IMR-90 (cell line): Measurements from ENCODE around the gene SLC12A1. TPM values are rescaled to one million over a fixed set of nuclear protein-coding genes. Genes with fewer than 3 reads are reported as not detected.

Source experiments
- ATAC-seq: fragments of 200-7000 bp; cut with Tn5 transposase; 2 replicates; pipeline ENCODE4 v1.9.1; 2020; ENCODE audit warnings: low read depth, mild to moderate bottlenecking, moderate library complexity
- BruUV-seq: library from RNA; stranded (reverse); fragments of 400-500 nt; replicated peaks from 2 replicates; lab custom pipeline; 2021; lab: Mats Ljungman, UMichigan
- CTCF ChIA-PET: fragments of 300-600 bp; formaldehyde crosslinking; extraction: SDS; loops from one replicate; lab custom pipeline; 2021; ENCODE audit warnings: antibody characterized with exemption; lab: Yijun Ruan, JAX
- POLR2A ChIA-PET: fragments of 300-600 bp; sonication (Branson Sonifier 250); formaldehyde crosslinking; loops from one replicate; lab custom pipeline; 2022; ENCODE audit warnings: antibody characterized with exemption; ENCODE audit not compliant: unreplicated experiment; lab: Charles Lee
- DNase-seq: peaks from one replicate; pipeline ENCODE4 v3.0.0; 2013
- H2AFZ ChIP-seq: replicated peaks from 2 replicates; pipeline ENCODE3; 2013; ENCODE audit warnings: low read length, mild to moderate bottlenecking; ENCODE audit not compliant: poor library complexity
- H2AK5ac ChIP-seq: 2 replicates; pipeline ENCODE4 v1.6.1; 2013; ENCODE audit warnings: low read depth, low read length, inconsistent platforms
- H2AK9ac ChIP-seq: replicated peaks from 2 replicates; pipeline ENCODE3; 2013; ENCODE audit warnings: mild to moderate bottlenecking, low read depth, low read length, moderate library complexity; ENCODE audit not compliant: poor library complexity
- H2BK120ac ChIP-seq: 2 replicates; pipeline ENCODE4 v1.6.1; 2013; ENCODE audit warnings: low read depth, low read length, inconsistent platforms
- H2BK15ac ChIP-seq: 3 replicates; pipeline ENCODE4 v1.6.1; 2013; ENCODE audit warnings: low read depth, low read length, inconsistent platforms
- H2BK20ac ChIP-seq: 2 replicates; pipeline ENCODE4 v1.6.1; 2013; ENCODE audit warnings: low read depth, mild to moderate bottlenecking, inconsistent platforms, low read length, moderate library complexity
- H2BK5ac ChIP-seq: 2 replicates; pipeline ENCODE4 v1.6.1; 2013; ENCODE audit warnings: mild to moderate bottlenecking, low read depth, low read length, inconsistent platforms; ENCODE audit not compliant: poor library complexity, severe bottlenecking
- H3K14ac ChIP-seq: replicated peaks from 2 replicates; pipeline ENCODE4 v1.6.1; 2013; ENCODE audit warnings: low read depth, low read length, inconsistent platforms
- H3K18ac ChIP-seq: 2 replicates; pipeline ENCODE4 v1.6.1; 2013; ENCODE audit warnings: low read depth, low read length, control low read depth
- H3K23ac ChIP-seq: 2 replicates; pipeline ENCODE4 v1.6.1; 2013; ENCODE audit warnings: low read depth, low read length, inconsistent platforms
- H3K27ac ChIP-seq: 2 replicates; pipeline ENCODE4 v1.5.1; 2013; ENCODE audit warnings: mild to moderate bottlenecking, control low read depth, low read length; ENCODE audit not compliant: insufficient read depth
- H3K27me3 ChIP-seq: 2 replicates; pipeline ENCODE4 v1.6.1; 2013; ENCODE audit warnings: low read length; ENCODE audit not compliant: control insufficient read depth, insufficient read depth
- H3K36me3 ChIP-seq: 2 replicates; pipeline ENCODE4 v1.6.1; 2013; ENCODE audit warnings: low read length, mixed read lengths; ENCODE audit not compliant: control insufficient read depth, insufficient read depth
- H3K4ac ChIP-seq: 2 replicates; pipeline ENCODE4 v1.6.1; 2013; ENCODE audit warnings: low read depth, low read length, inconsistent platforms
- H3K4me1 ChIP-seq: 2 replicates; pipeline ENCODE4 v1.6.1; 2013; ENCODE audit warnings: low read length, mixed read lengths; ENCODE audit not compliant: control insufficient read depth, insufficient read depth
- H3K4me2 ChIP-seq: 2 replicates; pipeline ENCODE4 v1.6.1; 2013; ENCODE audit warnings: low read depth, mild to moderate bottlenecking, control low read depth, low read length, moderate library complexity
- H3K4me3 ChIP-seq: 2 replicates; pipeline ENCODE4 v1.5.1; 2013; ENCODE audit warnings: low read depth, mild to moderate bottlenecking, control low read depth, low read length, moderate library complexity; ENCODE audit not compliant: insufficient read depth
- H3K56ac ChIP-seq: 2 replicates; pipeline ENCODE4 v1.6.1; 2013; ENCODE audit warnings: low read length, inconsistent platforms; ENCODE audit not compliant: insufficient read depth; ENCODE audit errors: extremely low read depth
- H3K79me1 ChIP-seq, 2 experiments: 2 replicates each; pipeline ENCODE4 v1.6.1; 2013; ENCODE audit warnings: low read length in 2 of 2, inconsistent platforms in 1 of 2, low read depth in 1 of 2
- H3K9ac ChIP-seq: 2 replicates; pipeline ENCODE4 v1.6.1; 2013; ENCODE audit warnings: low read depth, low read length, control low read depth
- H3K9me1 ChIP-seq: 2 replicates; pipeline ENCODE4 v1.6.1; 2013; ENCODE audit warnings: low read length, inconsistent platforms; ENCODE audit not compliant: insufficient read depth
- H3K9me3 ChIP-seq: 2 replicates; pipeline ENCODE4 v1.6.1; 2013; ENCODE audit warnings: low read length; ENCODE audit not compliant: control insufficient read depth, insufficient read depth
- H4K20me1 ChIP-seq: 2 replicates; pipeline ENCODE4 v1.6.1; 2013; ENCODE audit warnings: low read length, inconsistent platforms; ENCODE audit not compliant: insufficient read depth
- H4K5ac ChIP-seq: 2 replicates; pipeline ENCODE4 v1.6.1; 2013; ENCODE audit warnings: mild to moderate bottlenecking, low read depth, low read length, control low read depth
- H4K8ac ChIP-seq, 2 experiments: 2 replicates each; pipeline ENCODE4 v1.6.1; 2013; ENCODE audit warnings: low read depth in 2 of 2, low read length in 2 of 2, control low read depth in 1 of 2, inconsistent platforms in 1 of 2
- H4K91ac ChIP-seq: 2 replicates; pipeline ENCODE4 v1.6.1; 2013; ENCODE audit warnings: low read depth, low read length, inconsistent platforms; ENCODE audit not compliant: insufficient read depth
- BHLHE40 ChIP-seq: fragments of 150-350 bp; IDR thresholded peaks from 2 replicates; pipeline ENCODE4 v1.6.1; 2016; ENCODE audit warnings: mild to moderate bottlenecking, low read depth, low read length
- CEBPB ChIP-seq: IDR thresholded peaks from 2 replicates; pipeline ENCODE4 v1.6.1; 2012; ENCODE audit warnings: low read depth, low read length, improper control_type of control experiment
- CTCF ChIP-seq: conservative IDR thresholded peaks from 2 replicates; pipeline ENCODE4 v1.5.1; 2012; ENCODE audit warnings: mild to moderate bottlenecking, low read depth, low read length, improper control_type of control experiment
- FOS ChIP-seq: fragments of 150-350 bp; IDR thresholded peaks from 2 replicates; pipeline ENCODE4 v1.6.1; 2016; ENCODE audit warnings: low read depth, low read length
- MAZ ChIP-seq: IDR thresholded peaks from 2 replicates; pipeline ENCODE4 v1.6.1; 2012; ENCODE audit warnings: low read depth, mild to moderate bottlenecking, low read length, improper control_type of control experiment, moderate library complexity, borderline replicate concordance
- NFE2L2 ChIP-seq: fragments of 150-350 bp; IDR thresholded peaks from 2 replicates; pipeline ENCODE4 v1.6.1; 2016; ENCODE audit warnings: low read depth, mild to moderate bottlenecking, low read length
- POLR2A ChIP-seq: IDR thresholded peaks from 2 replicates; pipeline ENCODE4 v1.6.1; 2012; ENCODE audit warnings: mild to moderate bottlenecking, low read depth, low read length
- RAD21 ChIP-seq: IDR thresholded peaks from 2 replicates; pipeline ENCODE4 v1.6.1; 2012; ENCODE audit warnings: low read length, improper control_type of control experiment
- RCOR1 ChIP-seq: IDR thresholded peaks from 2 replicates; pipeline ENCODE4 v1.6.1; 2012; ENCODE audit warnings: mild to moderate bottlenecking, low read length, improper control_type of control experiment; ENCODE audit not compliant: insufficient replicate concordance
- SMC3 ChIP-seq: fragments of 150-350 bp; IDR thresholded peaks from 2 replicates; pipeline ENCODE4 v1.6.1; 2016; ENCODE audit warnings: low read depth, mild to moderate bottlenecking, antibody characterized with exemption, low read length, moderate library complexity
- WGBS, 2 experiments: methylation state at CpG; one replicate each; pipeline versions ENCODE4 v1.1.5 to v1.1.7; 2013; ENCODE audit warnings: missing lambda C conversion rate in 2 of 2; ENCODE audit not compliant: insufficient read length in 1 of 2; ENCODE audit errors: extremely low coverage in 2 of 2; 5-methylcytosine and 5-hydroxymethylcytosine counted together
- dilution Hi-C: fragments of 300-500 bp; cut with HindIII; formaldehyde crosslinking; loops from one replicate; pipeline ENCODE4 v1.14.3; 2018; ENCODE audit warnings: low sequenced_read_pairs; ENCODE audit not compliant: unreplicated experiment
- in situ Hi-C: fragments of 300-500 bp; cut with MboI; formaldehyde crosslinking; loops from 3 replicates; pipeline ENCODE4 v1.14.3; 2019; ENCODE audit warnings: low sequenced_read_pairs, inconsistent platforms, mixed read lengths
- intact Hi-C: fragments of 100-400 bp; cut with micrococcal nuclease; formaldehyde crosslinking; loops from 2 replicates; pipeline ENCODE4 v1.10.0; 2022
- polyA plus RNA-seq, 3 experiments: library from polyadenylated mRNA; depleted of rRNA; stranded (reverse); fragments of >200 nt; gene quantifications; 2 replicates each; pipeline ENCODE4 v1.2.3, GENCODE V29; 2012; ENCODE audit warnings: low replicate concordance in 1 of 3
- total RNA-seq: library from RNA; depleted of rRNA; stranded (reverse); fragments of >200 nt; gene quantifications from 2 replicates; pipeline ENCODE4 v1.2.3, GENCODE V29; 2012
- TF ChIP-seq, protein P1 (sequence below): fragments of 150-350 bp; IDR thresholded peaks from 2 replicates; pipeline ENCODE4 v1.6.1; 2016; ENCODE audit warnings: low read depth, mild to moderate bottlenecking, low read length, moderate library complexity, borderline replicate concordance
- TF ChIP-seq, protein P2 (sequence below): fragments of 150-350 bp; IDR thresholded peaks from 2 replicates; pipeline ENCODE4 v1.6.1; 2017; ENCODE audit warnings: mild to moderate bottlenecking, antibody characterized with exemption, low read length, low read depth

SLC12A1 gene
- total and polyA plus RNA-seq, 2 of the 4 experiments (the other 2 are of a cell fraction): not detected

DNA sequence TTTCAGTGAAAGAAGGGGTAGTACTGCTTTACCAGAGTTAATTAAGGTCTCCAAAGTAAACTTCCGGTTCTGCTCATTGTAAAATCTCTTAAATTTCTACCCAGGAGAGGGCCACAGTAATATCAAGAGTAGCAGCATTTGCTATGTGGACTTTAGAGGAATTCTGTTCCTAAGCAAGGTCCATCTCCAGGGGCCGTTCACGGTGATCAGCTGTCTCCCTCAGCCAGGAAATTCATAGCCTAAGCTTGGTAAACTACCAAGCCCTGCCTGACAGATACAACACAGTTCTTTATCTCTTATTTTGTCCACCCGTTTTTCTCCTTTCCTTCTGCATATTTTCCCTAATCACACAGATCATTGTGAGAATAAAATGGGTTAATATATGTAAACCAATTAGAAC is 127.4 kb downstream of the SLC12A1 start:
- WGBS, 2 experiments: no CpG with 5 or more reads among the region's 4 CpGs
- Histone ChIP-seq H3K56ac (no peak overlapping the region), H2AK5ac (no peak overlapping the region), H4K5ac (no peak overlapping the region), H3K18ac (no peak overlapping the region), H3K4me2 (no peak overlapping the region), H2BK20ac (no peak overlapping the region), H4K8ac (no peak overlapping the region), H4K91ac (no peak overlapping the region), H2BK5ac (no peak overlapping the region), H3K79me1 (peaks cover 6 to 40% of the 10 kb centered on the region in 2 experiments; a peak in 3 of 4 replicates), H2BK120ac (no peak overlapping the region), H3K14ac (no peak overlapping the region), H2AK9ac (no peak overlapping the region), H3K36me3 (peaks cover 15% of the 10 kb centered on the region), H3K4me3 (no peak overlapping the region), H3K27ac (no peak overlapping the region), H3K23ac (no peak overlapping the region), H3K9me1 (peaks cover 4% of the 10 kb centered on the region), H3K27me3 (no peaks in the 10 kb centered on the region), H3K9me3 (no peaks in the 10 kb centered on the region), H3K9ac (no peak overlapping the region), H2BK15ac (no peak overlapping the region), H3K4ac (no peak overlapping the region), H4K20me1 (peaks cover 10% of the 10 kb centered on the region), H2AFZ (no peak overlapping the region), H3K4me1 (peaks cover 3% of the 10 kb centered on the region)
- TF ChIP-seq, protein P1, sequence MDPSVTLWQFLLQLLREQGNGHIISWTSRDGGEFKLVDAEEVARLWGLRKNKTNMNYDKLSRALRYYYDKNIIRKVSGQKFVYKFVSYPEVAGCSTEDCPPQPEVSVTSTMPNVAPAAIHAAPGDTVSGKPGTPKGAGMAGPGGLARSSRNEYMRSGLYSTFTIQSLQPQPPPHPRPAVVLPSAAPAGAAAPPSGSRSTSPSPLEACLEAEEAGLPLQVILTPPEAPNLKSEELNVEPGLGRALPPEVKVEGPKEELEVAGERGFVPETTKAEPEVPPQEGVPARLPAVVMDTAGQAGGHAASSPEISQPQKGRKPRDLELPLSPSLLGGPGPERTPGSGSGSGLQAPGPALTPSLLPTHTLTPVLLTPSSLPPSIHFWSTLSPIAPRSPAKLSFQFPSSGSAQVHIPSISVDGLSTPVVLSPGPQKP: no peak
- TF ChIP-seq SMC3 (no peak), RAD21 (no peak), NFE2L2 (no peak), MAZ (no peak), RCOR1 (no peak), FOS (no peak), BHLHE40 (no peak), POLR2A (no peak), CEBPB (no peak), CTCF (no peak)
- TF ChIP-seq, protein P2, sequence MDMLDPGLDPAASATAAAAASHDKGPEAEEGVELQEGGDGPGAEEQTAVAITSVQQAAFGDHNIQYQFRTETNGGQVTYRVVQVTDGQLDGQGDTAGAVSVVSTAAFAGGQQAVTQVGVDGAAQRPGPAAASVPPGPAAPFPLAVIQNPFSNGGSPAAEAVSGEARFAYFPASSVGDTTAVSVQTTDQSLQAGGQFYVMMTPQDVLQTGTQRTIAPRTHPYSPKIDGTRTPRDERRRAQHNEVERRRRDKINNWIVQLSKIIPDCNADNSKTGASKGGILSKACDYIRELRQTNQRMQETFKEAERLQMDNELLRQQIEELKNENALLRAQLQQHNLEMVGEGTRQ: no peak
- ChIA-PET POLR2A (no interaction called here), CTCF (no interaction called here)
- dilution Hi-C loops: no loop called here
- in situ Hi-C loops: no loop called here
- ATAC-seq: no peak
- no TSS peak for BruUV-seq
- DNase-seq: no peak
- intact Hi-C loops: no loop called here
